GM10248 (cell line): ENCODE data around the gene ZNF263.
"Not testable (repeated sequence)": the region's sequence is repeated elsewhere in the genome, so short reads cannot be mapped to it uniquely, and the experiment has no call there.

Source experiments
- CTCF ChIA-PET: fragments of 300-600 bp; sonication (Branson Sonifier 250); formaldehyde crosslinking; extraction: SDS; loops from one replicate; lab custom pipeline; 2021; ENCODE audit warnings: antibody characterized with exemption; lab: Yijun Ruan, JAX
- POLR2A ChIA-PET: fragments of 350-650 bp; sonication (Branson Sonifier 250); formaldehyde crosslinking; extraction: SDS; loops from one replicate; lab custom pipeline; 2020; ENCODE audit warnings: antibody characterized with exemption; lab: Yijun Ruan, JAX
- DNase-seq: peaks from one replicate; pipeline ENCODE4 v3.0.0; 2012; ENCODE audit errors: extremely low spot score
- TF ChIP-seq, protein P1 (sequence below): IDR thresholded peaks from 2 replicates; pipeline ENCODE4 v1.5.1; 2012; ENCODE audit warnings: mild to moderate bottlenecking, low read depth; ENCODE audit errors: extremely low read depth, missing control alignments, control extremely low read depth

Gene ZNF263

DNA sequence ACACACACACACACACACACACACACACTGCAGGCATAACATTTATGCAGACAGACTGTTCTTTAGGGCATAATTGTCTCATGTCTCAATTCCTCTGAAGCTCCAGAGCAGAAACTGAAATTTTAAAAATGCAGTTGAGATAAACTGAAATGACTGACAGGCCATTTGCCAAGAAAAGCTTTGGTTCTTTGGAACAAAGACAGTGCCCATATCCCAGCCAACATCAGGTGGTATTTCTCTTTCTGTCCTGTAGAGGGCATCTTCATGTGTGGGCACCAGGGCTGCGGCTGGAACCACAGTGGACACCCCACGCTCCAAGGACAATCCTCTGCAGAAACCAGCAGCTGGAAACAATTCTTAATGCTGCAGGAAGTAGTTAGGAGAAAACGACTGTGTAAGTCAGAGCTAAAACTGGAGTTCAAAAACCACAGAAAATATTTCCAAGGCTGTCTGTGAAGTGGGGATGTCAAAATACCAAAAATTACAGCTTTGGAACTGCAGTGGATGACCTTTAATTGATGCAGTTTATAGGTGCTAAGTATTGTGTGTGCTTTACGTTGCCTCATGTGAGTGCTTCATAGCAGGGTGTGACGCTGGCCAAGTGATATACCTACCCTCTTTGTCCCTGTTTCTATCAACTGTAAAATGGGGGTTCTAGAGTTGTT is 16.3 kb upstream of the ZNF263 start:
- TF ChIP-seq, protein P1, sequence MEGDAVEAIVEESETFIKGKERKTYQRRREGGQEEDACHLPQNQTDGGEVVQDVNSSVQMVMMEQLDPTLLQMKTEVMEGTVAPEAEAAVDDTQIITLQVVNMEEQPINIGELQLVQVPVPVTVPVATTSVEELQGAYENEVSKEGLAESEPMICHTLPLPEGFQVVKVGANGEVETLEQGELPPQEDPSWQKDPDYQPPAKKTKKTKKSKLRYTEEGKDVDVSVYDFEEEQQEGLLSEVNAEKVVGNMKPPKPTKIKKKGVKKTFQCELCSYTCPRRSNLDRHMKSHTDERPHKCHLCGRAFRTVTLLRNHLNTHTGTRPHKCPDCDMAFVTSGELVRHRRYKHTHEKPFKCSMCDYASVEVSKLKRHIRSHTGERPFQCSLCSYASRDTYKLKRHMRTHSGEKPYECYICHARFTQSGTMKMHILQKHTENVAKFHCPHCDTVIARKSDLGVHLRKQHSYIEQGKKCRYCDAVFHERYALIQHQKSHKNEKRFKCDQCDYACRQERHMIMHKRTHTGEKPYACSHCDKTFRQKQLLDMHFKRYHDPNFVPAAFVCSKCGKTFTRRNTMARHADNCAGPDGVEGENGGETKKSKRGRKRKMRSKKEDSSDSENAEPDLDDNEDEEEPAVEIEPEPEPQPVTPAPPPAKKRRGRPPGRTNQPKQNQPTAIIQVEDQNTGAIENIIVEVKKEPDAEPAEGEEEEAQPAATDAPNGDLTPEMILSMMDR, result peak; percentile 32
- POLR2A ChIA-PET, result no interaction called here
- CTCF ChIA-PET, result interaction anchor here (0.9 to 2.9 kb wide), 11 partner anchors 10 to 234 kb away, joined by 3 to 11 read pairs (median 4); partner anchors contain the start of genes CLUAP1, TIGD7, ZNF263 and ZNF75A
- no peak for DNase-seq

DNA sequence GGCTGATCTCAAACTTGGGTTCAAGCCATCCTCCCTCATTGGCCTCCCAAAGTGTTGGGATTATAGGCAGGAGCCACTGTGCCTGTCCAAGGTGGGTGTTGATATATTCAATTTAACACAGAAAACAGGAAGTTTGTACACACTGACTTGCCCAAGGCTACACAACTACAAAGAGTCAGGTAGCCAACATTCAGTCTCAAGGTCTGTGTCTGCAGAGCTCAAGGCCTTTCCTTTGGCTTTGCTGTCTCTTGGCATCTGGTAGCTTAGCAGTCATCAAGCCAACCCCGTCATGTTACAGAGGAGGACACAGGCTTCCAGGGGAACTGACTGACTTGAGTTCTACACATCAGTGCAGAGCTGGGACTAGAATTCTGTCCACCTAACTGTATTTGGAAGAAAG is 15.0 kb upstream of the ZNF263 start:
- ChIA-PET CTCF (interaction anchor here (1.5 to 2.4 kb wide), 3 partner anchors 8 to 233 kb away, joined by 4 to 9 read pairs (median 5); partner anchors contain the start of gene CLUAP1), POLR2A (no interaction called here)
- TF ChIP-seq, protein P1, result no peak
- no peak for DNase-seq

DNA sequence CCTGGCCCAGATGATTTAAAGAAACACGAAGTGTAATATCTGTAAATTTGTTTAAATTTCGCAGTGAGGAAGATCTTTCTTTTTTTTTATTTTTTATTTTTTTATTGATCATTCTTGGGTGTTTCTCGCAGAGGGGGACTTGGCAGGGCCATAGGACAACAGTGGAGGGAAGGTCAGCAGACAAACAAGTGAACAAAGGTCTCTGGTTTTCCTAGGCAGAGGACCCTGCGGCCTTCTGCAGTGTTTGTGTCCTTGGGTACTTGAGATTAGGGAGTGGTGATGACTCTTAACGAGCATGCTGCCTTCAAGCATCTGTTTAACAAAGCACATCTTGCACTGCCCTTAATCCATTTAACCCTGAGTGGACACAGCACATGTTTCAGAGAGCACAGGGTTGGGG is 12.6 kb upstream of the ZNF263 start:
- DNase-seq, POLR2A ChIA-PET, CTCF ChIA-PET: not testable (repeated sequence)

DNA sequence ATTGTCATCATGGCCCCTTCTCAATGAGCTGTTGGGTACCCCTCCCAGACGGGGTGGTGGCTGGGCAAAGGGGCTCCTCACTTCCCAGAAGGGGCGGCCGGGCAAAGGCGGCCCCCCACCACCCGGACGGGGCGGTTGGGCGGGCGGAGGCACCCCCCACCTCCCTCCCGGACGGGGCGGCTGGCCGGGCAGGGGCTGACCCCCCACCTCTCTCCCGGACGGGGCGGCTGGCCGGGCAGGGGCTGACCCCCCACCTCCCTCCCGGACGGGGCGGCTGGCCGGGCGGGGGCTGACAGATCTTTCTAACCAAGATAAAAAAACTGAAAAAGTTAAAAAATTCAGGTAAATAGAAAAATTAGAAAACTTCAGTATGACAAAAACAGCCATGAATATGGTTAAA is 12.0 kb upstream of the ZNF263 start:
- POLR2A ChIA-PET, DNase-seq, CTCF ChIA-PET: not testable (repeated sequence)

DNA sequence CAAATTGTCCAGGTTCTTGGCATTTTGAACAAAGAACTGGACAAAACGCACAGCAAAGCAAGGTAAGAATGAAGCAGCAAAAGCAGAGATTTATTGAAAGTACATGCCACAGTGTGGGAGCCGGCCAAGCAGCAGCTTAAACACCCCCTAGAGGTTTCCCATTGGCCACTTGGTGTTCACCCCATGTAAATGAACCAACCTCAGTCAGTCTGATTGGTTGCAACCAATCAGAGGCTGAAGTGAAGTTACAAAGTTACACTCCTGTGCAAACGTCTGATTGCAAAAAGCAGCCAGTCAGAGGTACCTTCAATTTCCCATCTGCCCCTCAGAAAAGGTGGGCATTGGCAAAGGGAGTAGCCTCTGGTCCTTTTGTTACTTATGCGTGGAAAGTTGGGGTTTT is 8.8 kb upstream of the ZNF263 start:
- CTCF ChIA-PET, result no interaction called here
- POLR2A ChIA-PET, result interaction anchor here (0.5 kb wide), 1 partner anchor 1490 kb away, joined by 3 read pairs; no protein-coding TSS in a partner anchor
- TF ChIP-seq, protein P1, result no peak
- no peak for DNase-seq

DNA sequence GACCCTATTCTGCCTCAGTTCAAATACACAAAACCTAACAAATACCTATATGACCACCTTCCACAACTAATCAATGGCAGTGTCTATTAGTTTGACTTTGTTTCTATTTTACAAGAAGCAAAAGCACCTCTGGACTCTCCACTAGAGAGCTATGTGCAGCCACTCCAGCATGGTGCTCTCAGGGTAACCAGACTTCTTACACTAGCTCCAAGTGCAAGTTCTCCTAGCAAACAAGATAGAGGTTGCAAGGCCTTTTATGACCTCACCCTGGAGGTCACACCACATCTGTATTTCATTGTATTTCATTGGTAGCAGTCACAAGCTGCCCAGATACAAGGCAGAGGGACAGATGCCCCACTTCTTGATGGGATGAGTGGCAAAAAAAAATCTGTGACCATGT is 8.3 kb upstream of the ZNF263 start:
- no peak for DNase-seq
- ChIA-PET POLR2A (interaction anchor here (0.5 kb wide), 1 partner anchor 1489 kb away, joined by 3 read pairs; no protein-coding TSS in a partner anchor), CTCF (no interaction called here)
- TF ChIP-seq, protein P1, result no peak

DNA sequence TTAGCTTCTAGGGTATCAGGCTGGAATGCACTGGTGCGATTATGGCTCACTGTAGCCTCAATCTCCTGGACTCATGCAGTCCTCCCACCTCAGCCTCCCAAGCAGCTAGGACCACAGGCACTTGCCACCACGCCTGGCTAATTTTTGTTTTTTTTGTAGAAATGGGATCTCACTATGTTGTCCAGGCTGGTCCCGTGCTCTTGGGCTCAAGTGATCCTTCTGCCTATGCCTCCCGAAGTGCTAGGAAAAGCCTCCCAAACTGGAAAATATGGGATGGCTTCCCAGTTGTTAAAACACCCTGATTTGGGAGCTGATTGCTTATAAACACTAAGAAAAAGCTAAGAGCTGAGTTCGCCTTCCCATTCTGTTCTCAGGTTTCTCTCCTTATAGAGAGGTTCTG is 6.6 kb upstream of the ZNF263 start:
- no peak for DNase-seq
- ChIA-PET CTCF (interaction anchor here (0.7 to 1.4 kb wide), 3 partner anchors 9 to 77 kb away, joined by 3 to 9 read pairs (median 3); no protein-coding TSS in a partner anchor), POLR2A (no interaction called here)
- TF ChIP-seq, protein P1, result no peak
